IPS DF 6.9 (cell line): ENCODE data around the gene ZNRF2.

Experiments
- DNase-seq: peaks from one replicate; pipeline ENCODE4 v3.0.0-alpha.2; 2013; ENCODE audit warnings: low read depth, low spot score
- H3K27ac ChIP-seq: one replicate; pipeline ENCODE4 v1.5.1; 2013; ENCODE audit warnings: low read length, control low read depth
- H3K27me3 ChIP-seq: 2 replicates; pipeline ENCODE4 v1.6.1; 2013; ENCODE audit warnings: mild to moderate bottlenecking, low read length; ENCODE audit not compliant: control insufficient read depth, insufficient read depth
- H3K36me3 ChIP-seq: 2 replicates; pipeline ENCODE4 v1.6.1; 2013; ENCODE audit warnings: low read length; ENCODE audit not compliant: control insufficient read depth, insufficient read depth
- H3K4me1 ChIP-seq: 2 replicates; pipeline ENCODE4 v1.6.1; 2013; ENCODE audit warnings: low read length; ENCODE audit not compliant: control insufficient read depth, insufficient read depth
- H3K4me3 ChIP-seq: 2 replicates; pipeline ENCODE4 v1.5.1; 2013; ENCODE audit warnings: mild to moderate bottlenecking, low read length
- H3K9me3 ChIP-seq: 2 replicates; pipeline ENCODE4 v1.6.1; 2013; ENCODE audit warnings: low read length, inconsistent platforms; ENCODE audit not compliant: control insufficient read depth, insufficient read depth
- WGBS: extraction: QIAGEN DNeasy Blood & Tissue Kit; methylation state at CpG from one replicate; pipeline ENCODE4 v1.1.7; 2013; ENCODE audit warnings: mixed read lengths, missing lambda C conversion rate; ENCODE audit not compliant: insufficient read length, insufficient coverage; 5-methylcytosine and 5-hydroxymethylcytosine counted together

ZNRF2 gene

DNA sequence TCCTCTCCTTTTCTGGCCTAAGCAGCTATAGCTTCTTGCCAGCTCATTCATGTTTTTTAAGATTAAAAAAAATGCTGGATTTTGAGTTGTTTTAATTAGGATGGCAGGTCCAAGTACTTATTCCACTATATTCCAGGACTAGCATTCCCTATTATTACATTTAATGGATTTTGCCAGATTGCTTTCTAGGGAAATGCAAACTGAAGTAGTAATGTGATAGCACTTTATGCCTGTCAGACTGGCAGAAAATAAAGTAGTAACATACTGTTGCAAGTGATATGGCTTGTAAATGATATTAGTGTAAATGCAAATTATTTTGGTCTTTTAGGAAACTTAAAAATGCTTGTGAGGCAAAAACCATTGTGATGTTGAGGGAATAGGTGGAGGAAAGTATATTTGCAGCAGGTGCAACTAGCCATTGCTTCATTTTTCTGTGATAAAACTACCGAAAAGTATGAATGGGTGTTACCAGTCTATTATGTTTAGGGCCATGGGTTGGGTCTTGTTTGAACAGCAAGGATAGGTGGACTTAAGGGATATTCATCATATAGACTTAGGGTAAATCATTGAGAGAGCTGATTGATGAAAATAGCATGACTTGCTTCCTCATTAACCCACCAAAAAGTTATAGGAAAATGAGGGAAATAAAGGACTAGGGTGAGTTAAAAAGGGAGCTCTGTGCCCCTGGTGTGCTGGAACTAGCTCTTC, 19.9 kb downstream of the ZNRF2 start:
- H3K9me3 ChIP-seq: no peaks in the 10 kb centered on the region
- DNase-seq: no peak
- no peak overlapping the region for H3K4me3 ChIP-seq
- H3K27ac ChIP-seq: no peak overlapping the region
- H3K4me1 ChIP-seq: no peaks in the 10 kb centered on the region
- H3K36me3 ChIP-seq: no peaks in the 10 kb centered on the region
- H3K27me3 ChIP-seq: no peaks in the 10 kb centered on the region
- no CpG with 5 or more reads among the region's 1 CpG for WGBS

GRCh38 chr7:30306976-30307375, 22.6 kb downstream of the ZNRF2 start:
- DNase-seq: no peak
- Histone ChIP-seq H3K9me3 (no peaks in the 10 kb centered on the region), H3K36me3 (no peaks in the 10 kb centered on the region), H3K27me3 (no peaks in the 10 kb centered on the region), H3K4me1 (no peaks in the 10 kb centered on the region), H3K27ac (no peak overlapping the region), H3K4me3 (no peak overlapping the region)
- WGBS: no CpG with 5 or more reads among the region's 1 CpG

- Histone ChIP-seq H3K4me1 (no peaks in the 10 kb centered on the region), H3K27ac (no peak overlapping the region), H3K27me3 (no peaks in the 10 kb centered on the region), H3K9me3 (no peaks in the 10 kb centered on the region), H3K36me3 (no peaks in the 10 kb centered on the region), H3K4me3 (no peak overlapping the region)
- no CpG with 5 or more reads among the region's 2 CpGs for WGBS
- DNase-seq: no peak
Measured at GRCh38 chr7:30308389-30308788, 24.0 kb downstream of the ZNRF2 start.

DNA sequence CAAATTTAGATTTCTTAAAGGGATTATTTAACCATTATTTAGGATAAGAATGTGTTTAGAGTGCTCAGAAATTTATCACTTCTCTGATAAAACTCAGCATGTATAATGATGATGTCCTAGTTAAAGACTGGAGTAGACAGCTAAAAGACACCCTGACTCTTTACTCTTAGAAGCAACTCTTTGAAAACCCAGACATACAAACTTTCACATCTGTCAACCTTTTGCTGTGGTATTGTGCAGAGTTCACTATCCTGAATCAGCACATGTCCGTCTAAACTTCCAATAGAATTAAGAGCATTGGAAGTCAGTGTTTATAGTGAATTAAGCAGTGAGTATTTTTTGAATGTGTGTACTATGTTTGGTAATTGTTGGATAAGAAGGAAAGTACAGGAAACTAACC, 24.9 kb downstream of the ZNRF2 start:
- no CpG with 5 or more reads among the region's 1 CpG for WGBS
- Histone ChIP-seq H3K36me3 (no peaks in the 10 kb centered on the region), H3K4me3 (no peak overlapping the region), H3K4me1 (no peaks in the 10 kb centered on the region), H3K27ac (no peak overlapping the region), H3K27me3 (no peaks in the 10 kb centered on the region), H3K9me3 (no peaks in the 10 kb centered on the region)
- DNase-seq: no peak

DNA sequence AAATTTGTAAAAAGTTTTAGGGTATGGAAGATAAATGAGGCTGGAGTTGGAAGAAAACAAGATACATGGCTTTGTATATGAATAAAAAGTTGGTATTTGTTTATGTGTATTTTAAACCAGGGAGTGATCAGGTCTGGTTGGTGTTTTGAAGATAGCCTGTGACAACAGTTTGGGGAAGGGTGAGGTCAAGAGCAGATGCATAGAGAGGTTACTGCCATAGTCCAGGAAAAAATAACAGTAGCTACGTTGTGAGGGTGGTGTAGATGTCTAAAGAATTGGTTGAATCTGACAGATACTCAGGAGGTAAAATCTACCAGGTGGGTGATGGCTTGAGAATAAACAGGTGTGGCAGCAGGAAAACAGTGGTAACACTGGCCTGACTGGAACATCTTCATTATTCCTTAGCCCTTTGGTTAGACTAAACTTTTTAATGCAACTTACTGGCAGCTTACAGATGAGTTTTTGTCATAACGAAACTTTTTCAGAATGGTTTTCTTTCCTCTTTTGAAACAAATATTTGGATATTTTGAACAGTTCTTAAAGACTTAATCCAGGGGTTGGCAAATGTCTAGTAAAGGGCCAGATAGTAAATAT, 25.5 kb downstream of the ZNRF2 start:
- no peak for DNase-seq
- no peak overlapping the region for H3K27ac ChIP-seq
- no peaks in the 10 kb centered on the region for H3K36me3 ChIP-seq
- H3K4me1 ChIP-seq: no peaks in the 10 kb centered on the region
- no peak overlapping the region for H3K4me3 ChIP-seq
- H3K27me3 ChIP-seq: no peaks in the 10 kb centered on the region
- no peaks in the 10 kb centered on the region for H3K9me3 ChIP-seq
- WGBS: no CpG with 5 or more reads among the region's 2 CpGs

DNA sequence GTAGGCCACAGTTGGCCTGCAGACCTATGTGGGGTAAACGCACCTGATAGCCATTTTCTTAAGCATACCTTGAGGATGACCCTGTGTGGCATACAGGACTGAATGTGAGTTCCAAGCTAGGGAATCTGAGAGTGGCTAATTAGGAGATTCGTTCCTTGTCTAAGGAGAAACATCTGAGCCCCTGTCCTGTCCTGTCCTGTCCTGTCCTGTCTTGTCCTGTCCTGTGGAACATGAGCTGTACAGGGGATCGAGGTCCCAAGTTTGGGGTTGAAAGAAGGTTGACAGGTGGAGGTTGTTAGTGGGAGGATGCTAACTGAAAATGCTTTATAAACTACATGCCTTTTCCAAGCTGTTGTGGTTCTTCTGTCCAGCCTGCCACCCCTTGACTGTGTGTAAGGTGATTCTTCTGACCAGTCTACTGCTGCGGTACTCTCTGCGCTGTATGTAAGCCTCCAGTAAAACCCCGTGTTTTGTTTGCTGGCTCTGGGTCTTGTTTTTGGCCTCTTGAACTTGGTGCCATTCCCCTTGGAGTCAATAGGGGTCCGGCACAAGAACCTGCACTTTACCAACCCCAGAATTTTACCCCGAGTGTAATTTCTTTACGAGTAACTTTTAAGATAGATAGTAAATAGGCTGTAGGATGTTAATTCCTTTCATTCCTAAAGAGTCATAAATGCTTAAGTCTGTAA, 26.4 kb downstream of the ZNRF2 start:
- no peaks in the 10 kb centered on the region for H3K4me1 ChIP-seq
- H3K36me3 ChIP-seq: no peaks in the 10 kb centered on the region
- DNase-seq: no peak
- no peak overlapping the region for H3K27ac ChIP-seq
- no CpG with 5 or more reads among the region's 9 CpGs for WGBS
- no peak overlapping the region for H3K4me3 ChIP-seq
- H3K9me3 ChIP-seq: no peaks in the 10 kb centered on the region
- no peaks in the 10 kb centered on the region for H3K27me3 ChIP-seq

GRCh38 chr7:30312178-30312577, 27.8 kb downstream of the ZNRF2 start:
- Histone ChIP-seq H3K27ac (no peak overlapping the region), H3K4me3 (no peak overlapping the region), H3K9me3 (no peaks in the 10 kb centered on the region), H3K27me3 (no peaks in the 10 kb centered on the region), H3K4me1 (no peaks in the 10 kb centered on the region), H3K36me3 (no peaks in the 10 kb centered on the region)
- no peak for DNase-seq
- no CpG with 5 or more reads among the region's 3 CpGs for WGBS

DNA sequence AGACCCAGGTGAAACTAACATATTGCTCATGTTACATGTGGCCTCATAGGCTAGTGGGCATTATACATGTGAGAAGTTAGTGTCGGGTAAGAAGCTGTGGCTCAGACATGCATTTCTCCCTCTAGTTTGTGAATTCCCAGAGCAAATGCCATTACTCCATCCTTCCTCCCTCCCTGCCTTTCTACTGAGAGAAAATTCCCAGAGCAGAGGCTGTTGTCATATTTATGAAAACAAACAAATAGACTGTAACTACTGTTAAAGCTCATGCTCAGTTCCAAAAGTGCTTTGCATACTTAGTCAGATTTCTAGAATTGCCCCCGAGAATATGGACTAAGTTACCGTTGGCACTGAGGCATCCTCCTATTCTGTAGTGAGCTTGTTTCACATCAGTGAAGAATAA, 29.0 kb downstream of the ZNRF2 start:
- H3K4me1 ChIP-seq: no peaks in the 10 kb centered on the region
- no peak overlapping the region for H3K4me3 ChIP-seq
- no peak overlapping the region for H3K27ac ChIP-seq
- H3K27me3 ChIP-seq: no peaks in the 10 kb centered on the region
- WGBS: no CpG with 5 or more reads among the region's 3 CpGs
- DNase-seq: no peak
- no peaks in the 10 kb centered on the region for H3K9me3 ChIP-seq
- no peaks in the 10 kb centered on the region for H3K36me3 ChIP-seq

DNA sequence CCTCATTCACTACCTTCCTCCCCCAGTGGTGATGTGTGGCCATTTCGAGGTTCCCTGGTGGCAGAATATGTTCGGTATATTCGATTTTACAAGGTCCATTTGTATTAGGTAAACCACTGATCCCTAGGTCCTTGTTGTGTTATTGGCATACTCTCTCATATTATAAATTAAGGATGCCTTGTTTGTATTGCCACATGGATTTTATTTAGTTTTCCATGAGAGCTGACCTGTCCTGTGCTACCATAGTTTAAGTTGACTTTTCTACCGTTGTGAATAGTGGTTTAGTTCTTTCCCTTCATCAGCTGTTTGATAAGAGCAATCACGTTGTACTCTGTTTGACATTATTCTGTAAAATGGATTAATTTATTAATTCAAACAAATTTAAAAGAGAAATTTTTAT, 29.4 kb downstream of the ZNRF2 start:
- Histone ChIP-seq H3K4me1 (no peaks in the 10 kb centered on the region), H3K4me3 (no peak overlapping the region), H3K9me3 (no peaks in the 10 kb centered on the region), H3K27me3 (no peaks in the 10 kb centered on the region), H3K36me3 (no peaks in the 10 kb centered on the region), H3K27ac (no peak overlapping the region)
- DNase-seq: no peak
- WGBS: no CpG with 5 or more reads among the region's 5 CpGs

GRCh38 chr7:30315589-30315988, 31.2 kb downstream of the ZNRF2 start:
- no peaks in the 10 kb centered on the region for H3K27me3 ChIP-seq
- no CpG with 5 or more reads among the region's 3 CpGs for WGBS
- H3K4me1 ChIP-seq: no peaks in the 10 kb centered on the region; the same call in 1 of the 2 replicates
- DNase-seq: no peak
- no peak overlapping the region for H3K4me3 ChIP-seq
- H3K9me3 ChIP-seq: no peaks in the 10 kb centered on the region
- H3K36me3 ChIP-seq: no peaks in the 10 kb centered on the region
- H3K27ac ChIP-seq: no peak overlapping the region
